Activated CD4-positive, alpha-beta T cell treated with anti-CD3 and anti-CD28 coated beads, Interleukin-2, amount 50 U/mL, for 24 hours (primary cell): ENCODE results near the gene PRRT3.
A peak's percentile ranks its signal among the peaks of the same experiment; 100 is the strongest.

ENCODE experiments used
- DNase-seq, 2 donors: peaks; one replicate each; pipeline ENCODE4 v3.0.0-alpha.2; 2020; ENCODE audit warnings: low read depth in 1 of 2, low spot score in 1 of 2

The PRRT3 gene

GRCh38 chr3:9951962-9952805 is at the start of gene PRRT3:
Gene PRRT3, minus strand, starts transcription at chr3:9952408. Its CDS starts 2,293 bp downstream, at chr3:9950115.
- peak in 1 of 2 donors; percentile 44 for DNase-seq

GRCh38 chr3:10000686-10001085 is 48.5 kb upstream of the PRRT3 start:
- no peak for DNase-seq

GRCh38 chr3:9994086-9994844 is 42.1 kb upstream of the PRRT3 start:
- no peak for DNase-seq

- DNase-seq = no peak
Observed at GRCh38 chr3:9986230-9986725, 34.1 kb upstream of the PRRT3 start.

GRCh38 chr3:9980251-9980650 is 28.0 kb upstream of the PRRT3 start:
- DNase-seq = no peak

GRCh38 chr3:9978710-9979305 is 26.6 kb upstream of the PRRT3 start:
- no peak for DNase-seq

GRCh38 chr3:9976721-9977709 is 24.8 kb upstream of the PRRT3 start:
- DNase-seq = no peak

- DNase-seq = no peak
Observed at GRCh38 chr3:9970020-9970652, 17.9 kb upstream of the PRRT3 start.

- no peak for DNase-seq
Observed at GRCh38 chr3:9969632-9970019, 17.4 kb upstream of the PRRT3 start.

GRCh38 chr3:9966841-9967240 is 14.6 kb upstream of the PRRT3 start:
- no peak for DNase-seq

- DNase-seq = no peak
Observed at GRCh38 chr3:9965200-9965875, 13.1 kb upstream of the PRRT3 start.

GRCh38 chr3:9957214-9957613 is 5.0 kb upstream of the PRRT3 start:
- DNase-seq = no peak

- no peak for DNase-seq
Observed at GRCh38 chr3:9955611-9956352, 3.6 kb upstream of the PRRT3 start.

- no peak for DNase-seq
Observed at GRCh38 chr3:9955067-9955502, 2.9 kb upstream of the PRRT3 start.

- DNase-seq = no peak
Observed at GRCh38 chr3:9951598-9951961, 628 bp downstream of the PRRT3 start.

GRCh38 chr3:9951126-9951525 is 1.1 kb downstream of the PRRT3 start:
- no peak for DNase-seq

- DNase-seq = no peak
Observed at GRCh38 chr3:9949626-9950025, 2.6 kb downstream of the PRRT3 start.

- no peak for DNase-seq
Observed at GRCh38 chr3:9949115-9949514, 3.1 kb downstream of the PRRT3 start.

- no peak for DNase-seq
Observed at GRCh38 chr3:9948586-9948985, 3.6 kb downstream of the PRRT3 start.
